MV-4-11 (cell line): Measurements from ENCODE around the gene BABAM2.
"Not testable (repeated sequence)": the region's sequence is repeated elsewhere in the genome, so short reads cannot be mapped to it uniquely, and the experiment has no call there.

ENCODE experiments used
- DNase-seq: peaks from one replicate; lab custom pipeline; 2025; lab: John Stamatoyannopoulos, UW

Gene BABAM2

DNA sequence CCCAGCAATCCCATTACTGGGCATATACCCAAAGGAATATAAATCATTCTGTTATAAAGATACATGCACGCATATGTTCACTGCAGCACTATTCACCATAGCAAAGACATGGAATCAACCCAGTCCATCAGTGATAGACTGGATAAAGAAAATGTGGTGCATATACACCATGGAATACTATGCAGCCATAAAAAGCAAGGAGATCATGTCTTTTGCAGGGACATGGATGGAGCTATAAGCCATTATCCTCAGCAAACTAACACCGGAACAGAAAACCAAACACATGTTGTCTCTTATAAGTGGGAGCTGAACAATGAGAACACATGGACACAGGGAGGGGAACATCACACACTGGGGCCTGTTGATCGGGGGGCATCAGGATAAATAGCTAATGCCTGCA is 441.3 kb downstream of the BABAM2 start:
- DNase-seq, result not testable (repeated sequence)

DNA sequence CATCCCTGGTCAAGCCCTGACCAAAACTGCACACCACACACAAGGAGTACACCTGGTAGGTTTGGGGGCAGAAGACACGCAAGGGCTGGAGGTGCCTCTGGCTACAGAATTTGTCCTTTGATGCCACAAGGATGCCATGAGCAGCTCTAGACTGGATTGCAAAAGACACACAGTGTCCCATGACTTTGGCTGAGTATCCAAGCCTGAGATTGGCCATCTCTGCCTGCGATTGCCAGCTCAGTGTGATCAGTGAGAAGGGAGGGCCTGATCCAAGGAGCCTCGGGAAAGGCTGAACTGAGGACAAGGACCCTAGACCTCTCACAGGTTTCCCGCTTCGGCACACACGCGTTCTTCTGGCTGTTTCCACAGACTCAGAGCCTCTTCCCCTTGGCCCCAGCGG is 442.2 kb downstream of the BABAM2 start:
- no peak for DNase-seq

DNA sequence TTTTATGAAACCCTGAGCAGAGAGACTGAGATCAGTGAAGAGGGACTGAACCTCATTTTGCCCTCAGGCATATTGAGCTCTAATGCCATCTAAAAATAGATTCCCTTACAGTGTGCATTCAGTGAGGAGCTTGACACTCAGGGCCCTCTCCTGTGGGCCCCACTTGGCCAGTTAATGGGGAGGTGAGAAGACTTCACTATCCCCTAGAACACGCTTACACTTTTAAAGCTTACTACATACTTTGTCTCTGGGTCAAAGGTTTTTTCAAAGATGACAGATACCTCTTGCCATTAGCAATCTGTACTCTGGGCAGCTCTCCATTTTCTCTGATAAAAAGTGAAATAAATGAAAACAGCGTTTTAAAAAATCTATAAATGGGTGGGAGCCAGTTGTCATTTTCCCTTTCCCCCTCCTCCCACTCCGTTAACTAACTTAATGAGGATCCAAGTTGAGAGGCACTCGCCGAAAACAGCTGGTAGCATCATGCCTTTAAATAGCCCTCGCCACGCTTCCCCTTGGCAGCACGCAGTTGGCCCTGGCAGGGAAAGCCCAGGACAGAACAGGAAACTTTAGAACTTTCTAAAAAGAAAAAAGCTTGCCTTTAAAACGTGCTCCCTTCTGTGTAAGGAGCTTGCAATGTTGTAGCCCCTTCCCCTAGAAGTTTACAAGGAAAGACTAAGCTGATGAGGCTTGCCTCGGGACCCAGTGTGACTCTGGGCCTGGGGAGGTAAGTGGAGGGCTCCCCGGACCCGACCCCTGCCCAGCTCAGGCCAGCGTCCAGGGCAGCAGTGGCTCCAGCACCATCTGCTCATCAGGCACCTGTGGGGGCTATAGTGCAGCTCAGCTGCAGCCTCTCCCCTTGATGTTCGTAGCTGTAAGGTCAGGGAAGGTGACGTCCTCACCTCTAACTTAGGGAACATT is 443.3 kb downstream of the BABAM2 start:
- DNase-seq, result no peak

DNA sequence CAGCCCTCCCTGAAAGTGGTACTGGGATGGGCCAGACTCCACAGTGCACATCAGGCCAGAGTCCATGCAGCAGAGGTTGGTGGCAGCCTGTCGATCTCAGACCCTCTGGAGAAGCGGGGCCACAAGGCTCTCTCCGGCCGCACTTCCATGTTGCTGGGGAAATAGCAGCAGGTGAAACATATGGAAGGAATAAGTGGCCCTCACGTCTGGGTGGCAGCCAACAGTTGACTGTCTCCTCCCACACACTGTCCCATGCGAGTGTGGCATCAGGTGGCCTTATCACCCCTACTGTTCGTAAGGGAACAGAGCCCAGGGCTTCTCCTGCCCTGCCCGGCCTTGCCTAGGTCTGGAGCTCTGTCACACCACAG is 444.0 kb downstream of the BABAM2 start:
- no peak for DNase-seq

DNA sequence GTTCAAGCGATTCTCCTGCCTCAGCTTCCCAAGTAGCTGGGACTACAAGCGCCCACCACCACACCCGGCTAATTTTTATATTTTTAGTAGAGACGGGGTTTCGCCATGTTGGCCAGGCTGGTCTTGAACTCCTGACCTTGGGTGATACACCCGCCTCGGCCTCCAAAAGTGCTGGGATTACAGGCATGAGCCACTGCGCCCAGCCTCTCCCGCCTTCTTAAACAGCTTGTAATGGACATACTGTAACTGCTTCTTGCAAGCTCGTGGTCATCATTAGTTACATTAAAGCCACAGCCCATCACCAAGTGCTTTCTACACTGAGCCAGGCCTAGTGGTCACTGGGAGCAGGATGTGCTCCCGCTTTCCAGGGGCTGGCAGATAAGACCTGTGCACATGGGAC is 444.7 kb downstream of the BABAM2 start:
- DNase-seq, result not testable (repeated sequence)

DNA sequence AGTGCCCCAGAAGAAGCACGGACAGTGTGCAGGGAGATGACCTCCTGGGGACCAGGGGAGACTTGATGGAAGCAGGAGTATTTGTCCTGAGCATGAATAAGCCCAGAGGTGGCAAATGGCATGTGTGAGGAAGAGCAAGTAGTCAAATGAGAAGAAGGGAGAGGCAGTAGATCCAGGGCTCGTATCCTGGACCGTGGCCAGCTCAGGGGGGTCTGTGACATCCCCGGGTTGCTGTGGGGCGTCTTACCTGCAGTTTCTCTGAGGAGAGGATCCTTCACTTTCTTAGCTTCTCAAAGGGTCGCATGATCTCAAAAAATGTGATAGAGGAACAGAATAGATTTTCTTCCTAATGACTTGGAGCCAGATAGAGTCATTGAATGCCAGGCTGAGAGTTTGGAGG is 445.1 kb downstream of the BABAM2 start:
- DNase-seq, result no peak

DNA sequence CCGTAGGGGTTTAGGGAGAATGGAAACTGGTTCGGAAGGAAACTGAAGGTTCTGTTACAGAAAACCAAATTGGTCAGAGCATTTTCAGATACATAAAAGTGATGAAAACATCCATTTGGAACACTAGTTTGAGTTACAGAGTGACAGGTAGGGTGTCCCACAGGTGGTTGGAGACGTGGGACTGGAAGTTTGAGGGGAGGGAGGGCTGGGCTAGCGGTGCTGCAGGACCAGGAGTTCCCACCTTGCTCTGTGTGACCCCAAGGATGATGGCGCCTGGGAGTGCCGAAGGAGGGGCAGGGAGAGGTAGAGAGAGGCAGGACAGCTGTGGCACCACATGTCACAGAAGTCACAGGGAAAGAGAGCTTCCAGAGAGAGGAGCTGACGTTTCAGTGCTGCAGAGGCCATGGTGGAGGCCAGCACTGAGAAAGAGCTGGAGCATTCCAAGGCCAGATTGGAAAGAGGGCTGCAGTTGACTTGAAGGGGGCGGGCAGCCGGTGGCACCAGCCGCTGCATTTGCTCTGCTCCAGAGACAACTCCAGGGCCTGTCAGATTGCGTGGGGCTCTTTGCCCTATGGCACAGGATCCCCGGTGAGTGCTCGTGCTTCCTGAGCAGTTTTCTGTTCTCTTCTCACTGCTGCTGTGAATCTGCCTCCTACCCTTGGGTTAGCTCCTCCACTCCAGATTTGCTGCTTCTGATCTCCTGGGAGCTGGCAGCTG is 445.9 kb downstream of the BABAM2 start:
- DNase-seq, result no peak

DNA sequence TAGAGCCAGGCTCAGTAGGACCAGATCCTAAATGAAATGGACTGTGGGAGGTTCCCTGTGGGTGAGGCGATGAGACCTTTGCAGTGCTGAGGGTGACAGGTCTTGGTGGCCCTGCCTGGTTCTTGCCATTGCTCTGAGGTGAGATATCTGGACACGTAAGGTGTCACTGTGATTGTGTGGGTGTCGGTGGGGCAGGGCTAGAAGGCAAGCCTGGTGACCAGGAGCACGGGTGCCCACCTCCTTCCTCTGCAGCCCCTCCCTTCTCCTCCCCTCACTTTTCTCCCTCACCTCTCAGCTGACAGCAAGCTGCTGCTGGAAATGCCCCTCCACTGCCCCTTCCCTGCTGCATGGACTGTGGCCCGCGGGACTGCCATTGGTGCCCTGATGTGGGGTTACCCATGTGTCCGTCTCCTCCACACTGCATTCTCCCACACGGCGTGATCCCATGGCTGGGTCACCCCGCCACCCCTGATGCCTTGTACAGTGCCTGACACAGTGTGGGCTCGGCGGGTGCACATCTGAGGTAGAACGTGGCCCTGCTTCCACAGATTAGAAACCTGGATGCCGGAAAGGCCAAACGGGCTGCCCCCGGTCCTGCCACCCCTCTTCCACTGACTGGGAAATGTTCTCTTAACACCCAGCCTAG is 446.6 kb downstream of the BABAM2 start:
- DNase-seq, result no peak

DNA sequence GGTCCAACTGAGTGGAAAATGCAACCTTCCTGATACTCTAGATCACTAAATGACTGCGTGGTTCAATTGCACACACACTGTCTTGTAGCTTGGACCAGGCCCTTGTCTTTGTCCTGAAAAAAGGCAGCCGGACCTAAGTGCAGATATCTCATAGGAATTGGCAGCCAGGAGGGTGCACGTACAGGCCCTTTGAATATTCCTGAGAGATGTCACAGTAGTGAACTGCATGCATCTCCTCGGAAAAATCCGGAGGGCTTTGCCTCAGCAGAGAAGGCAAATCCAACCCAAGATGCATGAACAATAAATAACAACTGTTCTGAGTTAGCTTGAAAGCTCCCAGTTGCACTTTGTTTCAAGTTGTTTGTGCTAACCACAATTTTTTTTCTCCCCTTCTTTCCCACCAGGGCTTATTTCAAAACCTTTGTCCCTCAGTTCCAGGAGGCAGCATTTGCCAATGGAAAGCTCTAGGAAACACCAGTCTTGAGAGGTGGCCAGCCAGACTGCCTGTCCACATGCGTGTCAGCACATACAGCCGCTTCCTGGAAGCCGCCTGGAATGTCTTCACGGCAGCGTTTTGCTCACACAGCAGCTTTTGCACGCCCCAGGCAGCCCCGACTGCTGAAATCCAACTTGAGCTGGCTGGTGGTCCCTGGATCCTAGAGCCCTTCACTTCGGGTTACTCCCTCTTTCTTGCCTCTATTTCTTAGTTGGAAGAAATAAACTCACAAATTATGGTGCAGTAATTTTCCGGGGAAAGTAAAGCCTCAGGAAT is 447.7 kb downstream of the BABAM2 start:
- no peak for DNase-seq

DNA sequence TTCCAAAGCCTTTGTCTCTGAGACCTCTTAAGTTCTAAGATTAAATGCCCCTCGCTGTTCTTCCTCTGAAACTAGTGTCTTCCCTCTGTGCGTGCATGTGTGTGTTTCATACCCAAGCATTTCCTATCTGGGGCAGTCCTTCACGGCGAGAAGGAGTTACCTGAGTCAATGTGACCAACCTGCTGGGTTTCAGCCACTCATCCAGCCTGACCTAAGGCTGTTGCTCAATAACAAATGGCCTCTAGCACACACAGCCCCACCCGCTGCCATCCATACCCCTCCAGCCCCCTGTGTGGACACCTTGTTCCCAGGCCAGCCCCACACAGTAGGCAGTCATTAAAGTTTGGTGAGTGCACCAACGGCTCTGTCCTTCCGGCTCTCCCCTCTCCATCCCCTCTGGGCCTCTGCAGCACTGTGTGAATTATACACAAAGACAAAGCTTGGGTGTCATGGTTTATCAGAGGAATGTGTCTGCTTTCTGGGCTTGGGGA is 448.3 kb downstream of the BABAM2 start:
- no peak for DNase-seq

DNA sequence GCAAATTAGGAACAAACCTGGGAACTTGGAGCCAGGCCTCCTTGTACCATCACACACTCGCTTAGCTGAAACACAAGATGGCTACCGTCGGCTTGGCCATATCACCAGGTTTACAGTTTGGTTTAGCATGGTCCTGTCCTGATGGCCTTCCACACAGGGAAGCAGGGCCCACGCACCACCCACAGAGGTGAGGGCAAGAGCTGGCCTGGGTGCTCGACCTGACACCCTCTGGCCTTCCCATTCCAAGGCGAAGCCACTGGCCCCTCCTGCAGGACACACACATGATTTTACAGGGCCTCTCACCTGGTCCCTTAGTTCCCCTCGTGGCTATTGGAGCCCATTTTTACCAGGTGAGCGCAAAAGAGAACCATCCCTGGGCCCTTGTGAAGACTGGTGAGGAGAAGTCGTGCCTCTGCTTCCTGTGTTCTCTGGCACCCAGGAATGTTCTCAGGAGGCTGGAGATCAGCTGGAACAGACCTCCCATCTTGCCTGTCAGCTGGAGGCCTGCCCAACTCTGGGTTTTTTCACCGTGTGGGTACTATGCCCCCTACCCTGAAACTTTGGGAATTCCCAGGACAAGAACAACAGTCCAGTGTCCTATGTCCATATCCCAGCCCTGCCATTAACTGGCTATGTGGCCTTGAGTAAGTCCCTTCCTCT is 449.1 kb downstream of the BABAM2 start:
- no peak for DNase-seq

DNA sequence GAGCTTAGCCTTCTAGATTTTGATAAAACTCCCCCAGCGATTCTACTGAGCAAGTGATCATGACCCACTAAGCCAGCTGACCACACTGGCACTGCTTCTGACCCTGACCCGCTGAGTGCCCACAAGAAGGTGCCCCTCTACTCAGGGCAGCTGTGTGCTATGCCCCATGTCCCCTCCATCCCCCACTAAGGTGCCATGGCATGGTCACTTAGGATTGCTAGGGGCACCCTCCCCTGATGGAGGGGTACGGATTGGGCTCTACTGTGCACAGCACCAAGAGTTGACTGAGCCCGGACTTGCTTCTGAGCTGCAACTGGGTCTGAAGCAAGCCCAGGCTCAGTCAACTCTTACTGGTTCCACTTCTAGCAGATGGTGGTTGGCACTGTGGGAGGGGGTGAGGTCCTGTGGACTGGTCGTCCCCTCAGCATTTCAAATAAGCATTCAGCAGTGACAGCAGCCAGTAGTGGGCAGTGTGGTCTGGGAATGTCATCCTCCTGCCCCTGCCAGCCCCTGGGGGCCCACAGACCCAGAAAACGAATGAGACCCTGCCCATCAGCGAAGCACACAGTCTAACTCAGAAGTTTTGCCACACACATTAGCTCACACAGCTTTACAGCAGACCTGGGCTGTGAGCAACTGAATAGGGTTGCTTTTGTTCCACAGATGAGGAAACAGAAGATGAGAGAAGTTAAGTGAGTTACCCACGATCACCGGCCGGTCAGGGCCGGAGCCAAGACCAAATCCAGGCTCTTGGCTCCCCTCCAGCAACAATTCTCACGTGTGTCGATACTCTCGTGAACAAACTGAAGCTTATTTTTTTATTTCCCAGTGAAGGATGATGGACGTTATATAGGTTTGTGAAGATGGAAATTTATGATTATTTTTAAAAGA is 450.0 kb downstream of the BABAM2 start:
- DNase-seq, result no peak

DNA sequence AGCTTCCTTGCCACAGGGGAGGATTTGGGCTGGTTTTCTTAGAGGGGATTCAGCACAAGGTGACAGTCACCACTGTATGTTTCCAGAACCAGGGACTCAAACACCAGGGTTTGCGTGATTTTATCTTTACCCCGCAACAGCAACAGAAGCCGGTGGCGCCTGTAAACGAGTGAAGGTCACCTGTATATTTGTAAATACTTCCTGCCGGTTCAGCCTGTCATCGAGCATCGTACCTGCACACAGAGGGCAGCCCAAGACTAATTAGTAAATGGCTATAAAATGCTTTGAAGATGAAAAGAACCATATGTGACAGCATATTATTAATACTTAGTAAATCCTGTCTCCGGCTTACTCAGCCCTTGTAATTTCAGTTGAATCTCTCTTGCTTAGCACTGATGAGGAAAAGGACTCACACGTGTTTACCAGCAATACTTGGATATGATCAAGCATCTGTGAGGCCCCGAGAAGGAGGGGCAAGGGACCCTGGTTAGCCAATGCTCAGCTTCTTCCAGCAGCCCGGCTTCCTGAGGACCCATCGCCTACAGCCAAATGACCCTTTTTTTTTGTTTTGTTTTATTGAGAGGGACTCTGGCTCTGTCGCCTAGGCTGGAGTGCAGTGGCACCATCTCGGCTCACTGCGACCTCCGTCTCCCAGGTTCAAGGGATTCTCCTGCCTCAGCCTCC is 450.8 kb downstream of the BABAM2 start:
- DNase-seq, result no peak

DNA sequence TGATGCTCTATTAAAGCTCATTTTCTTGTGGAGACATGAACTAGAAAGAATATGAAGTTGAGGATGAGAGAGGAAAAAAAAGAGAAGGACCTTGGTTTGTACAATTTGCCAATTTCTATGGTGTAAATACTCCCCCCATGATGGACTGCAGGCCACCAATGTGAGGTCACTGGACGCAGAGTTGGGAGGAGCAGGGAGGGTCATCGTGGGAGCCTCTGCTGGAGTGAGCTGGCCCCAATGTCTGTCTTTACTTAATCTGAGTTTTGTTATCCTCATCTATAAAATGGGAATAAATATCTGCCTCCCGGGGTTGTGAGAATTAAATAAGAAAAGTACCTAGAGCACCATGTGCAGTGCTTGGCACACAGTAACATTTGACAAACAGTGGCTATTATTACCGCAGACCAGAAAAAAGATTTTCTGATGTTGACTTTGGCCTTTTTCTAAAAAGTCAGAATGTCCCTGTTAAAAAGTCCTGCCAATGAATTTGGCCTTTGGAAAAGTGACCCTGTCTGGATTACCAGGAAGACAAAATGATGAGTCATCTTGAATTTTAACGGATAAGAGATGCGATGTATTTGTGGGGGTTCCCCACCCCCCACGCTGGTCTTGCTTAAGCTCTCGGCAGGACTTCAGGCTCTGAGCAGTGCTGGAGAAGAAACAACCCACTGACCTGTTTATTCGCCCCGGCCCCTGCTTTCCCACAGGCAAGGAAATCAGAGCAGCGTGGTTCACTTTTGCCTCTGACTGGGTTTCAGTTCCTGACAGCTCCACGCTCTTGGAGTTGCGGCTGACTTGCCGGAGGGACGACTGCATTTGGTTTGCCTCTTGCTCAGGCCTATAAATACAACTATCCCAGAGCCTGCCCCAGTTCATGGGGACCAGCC is 451.8 kb downstream of the BABAM2 start:
- peak; percentile 72 for DNase-seq

DNA sequence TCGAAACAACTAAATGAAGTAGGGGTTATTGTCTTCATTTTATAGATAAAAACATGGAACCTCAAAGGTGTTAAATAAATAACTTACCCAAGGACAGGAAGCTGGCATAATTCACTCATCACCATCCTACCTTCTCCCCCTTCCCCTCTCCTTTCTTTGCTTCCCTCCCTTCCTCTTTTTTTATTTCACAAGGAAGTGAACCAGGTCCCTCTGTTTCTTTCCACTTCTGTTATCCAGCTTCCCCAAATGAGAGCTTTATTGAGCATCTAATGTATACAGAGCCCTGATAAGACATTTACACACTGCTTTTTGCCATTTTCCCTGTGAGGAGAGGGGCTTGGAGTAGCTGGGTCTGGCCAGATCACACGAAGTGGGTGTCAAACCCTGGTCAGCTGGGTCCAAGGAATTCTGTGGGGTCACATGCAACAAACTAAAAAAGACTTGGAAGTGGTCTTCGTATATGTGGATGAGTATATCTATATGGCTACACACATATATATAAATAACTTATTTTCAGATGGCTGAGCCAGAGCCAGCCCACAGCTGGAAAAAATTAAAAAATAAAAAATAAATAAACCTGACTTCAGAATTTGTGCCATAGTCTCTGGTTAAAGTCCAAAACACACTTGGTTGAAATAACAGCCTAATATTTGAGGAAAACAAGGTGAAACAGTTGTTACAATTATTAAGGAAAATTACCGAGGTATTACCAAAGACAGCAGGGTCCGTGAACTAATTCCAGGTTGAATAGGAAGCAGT is 452.8 kb downstream of the BABAM2 start:
- DNase-seq, result peak; percentile 80

DNA sequence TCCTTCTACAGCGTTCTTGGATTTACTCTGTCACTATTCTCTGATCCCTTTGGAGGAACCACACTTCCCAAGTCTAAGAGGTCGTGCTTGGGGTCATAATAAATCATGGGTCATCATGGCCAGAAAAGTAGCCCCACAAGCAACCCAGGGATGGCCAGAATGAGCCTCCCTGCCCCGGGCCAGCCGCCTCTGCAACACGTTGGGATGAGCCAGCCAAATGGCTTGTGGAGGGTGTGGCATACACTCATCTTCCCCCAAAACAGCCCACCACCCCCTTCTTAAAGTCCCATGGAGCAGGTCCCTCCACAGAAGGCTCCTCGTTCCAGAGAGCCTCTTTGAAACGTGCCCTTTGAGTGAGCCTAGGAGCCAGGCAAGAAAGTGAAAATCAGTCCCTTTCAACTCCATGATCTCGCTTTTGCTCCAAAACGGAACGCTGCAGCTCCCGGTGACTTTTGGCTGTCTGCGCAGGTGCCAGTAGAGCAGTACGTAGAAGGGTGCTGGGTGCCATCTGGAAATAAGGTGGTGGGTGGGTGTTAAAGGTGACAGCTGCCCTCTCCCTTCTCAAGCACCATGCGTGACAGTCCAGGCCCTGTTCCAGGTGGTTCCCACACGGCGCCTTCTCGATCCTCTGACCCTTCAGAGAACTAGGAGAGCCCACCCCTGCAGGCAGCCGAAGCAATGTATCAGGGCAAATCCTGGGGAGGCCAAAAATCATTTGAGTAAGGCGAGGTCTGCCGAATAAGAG is 453.6 kb downstream of the BABAM2 start:
- DNase-seq, result no peak

DNA sequence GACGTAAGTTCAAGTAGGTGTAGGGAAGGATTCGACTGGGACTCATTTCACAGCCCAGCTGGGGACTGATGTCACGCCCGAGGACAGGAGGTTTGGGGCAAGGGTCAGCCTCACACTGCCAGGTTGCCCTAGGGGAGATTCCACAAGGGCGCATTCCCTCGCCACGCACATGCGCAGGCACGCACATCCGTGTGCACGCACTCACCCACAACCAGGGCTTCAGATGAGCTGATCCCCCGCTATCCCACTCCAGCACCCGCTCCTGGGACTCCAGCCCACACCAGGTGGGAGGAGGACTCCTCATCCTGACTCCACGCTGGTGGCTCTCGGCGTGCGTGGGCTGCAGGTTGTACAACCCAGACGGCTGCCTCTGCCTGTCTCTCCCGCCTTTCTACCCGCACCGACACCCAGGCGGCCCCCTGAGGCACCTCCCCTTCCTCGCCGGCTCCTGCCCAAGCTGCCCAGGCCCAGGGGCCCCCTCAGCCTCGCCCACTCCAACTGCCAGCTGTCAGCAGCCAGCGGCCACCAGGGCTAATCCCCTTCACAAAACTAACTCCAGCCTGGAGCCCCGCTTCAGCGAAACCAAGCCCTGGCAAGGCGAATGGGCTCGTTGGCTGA is 454.3 kb downstream of the BABAM2 start:
- no peak for DNase-seq
